HepG2 (cell line): ENCODE results near the gene SNX10. TPM values are rescaled to one million over a fixed set of nuclear protein-coding genes. Genes with fewer than 3 reads are reported as not detected.

Experiments used
- ELF3 ChIP-seq: IDR thresholded peaks from 2 replicates; pipeline ENCODE4 v1.6.1; 2016; ENCODE audit warnings: missing genetic modification reagents, missing compliant biosample characterization
- NCOR1 ChIP-seq: fragments of 200-600 bp; sonication (generic); IDR thresholded peaks from 2 replicates; pipeline ENCODE4 v1.7.0; 2017; ENCODE audit warnings: antibody characterized with exemption, low read length, borderline replicate concordance
- PAX8 ChIP-seq: sonication (generic); formaldehyde crosslinking; IDR thresholded peaks from 2 replicates; pipeline ENCODE4 v1.8.0; 2022; ENCODE audit warnings: mild to moderate bottlenecking, missing genetic modification reagents, borderline replicate concordance
- POLR2A ChIP-seq, 2 experiments: IDR thresholded peaks; 2 replicates each; pipeline ENCODE4 v1.6.1; 2011; ENCODE audit warnings: low read depth in 2 of 2, low read length in 2 of 2, mild to moderate bottlenecking in 1 of 2, moderate library complexity in 1 of 2; ENCODE audit not compliant: insufficient read depth in 1 of 2
- POLR2AphosphoS5 ChIP-seq: IDR thresholded peaks from 2 replicates; pipeline ENCODE4 v1.6.1; 2012; ENCODE audit warnings: low read depth, low read length
- REXO4 ChIP-seq: sonication (generic); formaldehyde crosslinking; IDR thresholded peaks from 2 replicates; pipeline ENCODE4 v1.8.0; 2022; ENCODE audit warnings: missing genetic modification reagents, mild to moderate bottlenecking, borderline replicate concordance
- SALL1 ChIP-seq: sonication (generic); formaldehyde crosslinking; IDR thresholded peaks from 2 replicates; pipeline ENCODE4 v1.8.0; 2022; ENCODE audit warnings: mild to moderate bottlenecking, missing genetic modification reagents
- SOX13 ChIP-seq, 3 experiments: fragments of 450-650 bp in 1 of 3; sonication (generic) in 1 of 3; formaldehyde crosslinking in 1 of 3; IDR thresholded peaks in 2 of 3; conservative IDR thresholded peaks in 1 of 3; 2 replicates each; pipeline versions ENCODE4 v1.5.0 to v1.6.1; 2016 to 2020; ENCODE audit warnings: antibody characterized with exemption in 1 of 3, mild to moderate bottlenecking in 1 of 3, missing compliant biosample characterization in 1 of 3, missing genetic modification reagents in 1 of 3, moderate library complexity in 1 of 3
- SP140L ChIP-seq: sonication (generic); formaldehyde crosslinking; IDR thresholded peaks from 2 replicates; pipeline ENCODE4 v1.4.0; 2020; ENCODE audit warnings: missing genetic modification reagents, borderline replicate concordance
- YEATS4 ChIP-seq: sonication (generic); formaldehyde crosslinking; IDR thresholded peaks from 2 replicates; pipeline ENCODE4 v1.4.0; 2020; ENCODE audit warnings: missing genetic modification reagents, borderline replicate concordance
- ZFP36L1 ChIP-seq: sonication (generic); formaldehyde crosslinking; IDR thresholded peaks from 2 replicates; pipeline ENCODE4 v1.8.0; 2022; ENCODE audit warnings: mild to moderate bottlenecking, missing genetic modification reagents, moderate library complexity
- ZMYM4 ChIP-seq: sonication (generic); formaldehyde crosslinking; IDR thresholded peaks from 2 replicates; pipeline ENCODE4 v1.8.1; 2023; ENCODE audit warnings: mild to moderate bottlenecking, missing genetic modification reagents
- ZNF3 ChIP-seq: IDR thresholded peaks from 2 replicates; pipeline ENCODE4 v1.7.0; 2017; ENCODE audit warnings: inconsistent platforms
- ZNF331 ChIP-seq: sonication (generic); formaldehyde crosslinking; IDR thresholded peaks from 2 replicates; pipeline ENCODE4 v1.4.0; 2020; ENCODE audit warnings: missing genetic modification reagents
- ZNF562 ChIP-seq: sonication (generic); formaldehyde crosslinking; IDR thresholded peaks from 2 replicates; pipeline ENCODE4 v1.8.0; 2022; ENCODE audit warnings: missing genetic modification reagents, borderline replicate concordance
- ZNF737 ChIP-seq: sonication (generic); formaldehyde crosslinking; IDR thresholded peaks from 2 replicates; pipeline ENCODE4 v1.5.0; 2020; ENCODE audit warnings: missing genetic modification reagents, mild to moderate bottlenecking, borderline replicate concordance
- ZNF781 ChIP-seq: sonication (generic); formaldehyde crosslinking; IDR thresholded peaks from 2 replicates; pipeline ENCODE4 v1.5.1; 2020; ENCODE audit warnings: borderline replicate concordance, mild to moderate bottlenecking, missing genetic modification reagents; ENCODE audit errors: not compliant biosample characterization
- ZNF879 ChIP-seq: sonication (generic); formaldehyde crosslinking; IDR thresholded peaks from 2 replicates; pipeline ENCODE4 v1.8.1; 2023; ENCODE audit warnings: missing genetic modification reagents
- polyA plus RNA-seq, 8 experiments: library from polyadenylated mRNA; depleted of rRNA in 3 of 8; stranded (reverse) in 7 of 8; unstranded in 1 of 8; fragments of >200 nt; fragmentation: Illumina TruSeq in 4 of 8; extraction: Trizol in 4 of 8; gene quantifications; 2 replicates each; pipeline versions ENCODE4 v1.2.1 to v1.2.3, GENCODE V29; 2011 to 2016; ENCODE audit warnings: low read depth in 4 of 8, missing spikeins in 1 of 8, mixed read lengths in 1 of 8; ENCODE audit not compliant: insufficient read depth in 1 of 8
- total RNA-seq, 5 experiments: library from RNA; depleted of rRNA; stranded (reverse); fragments of >200 nt; fragmentation: Illumina TruSeq; extraction: Trizol; gene quantifications; 2 replicates each; pipeline ENCODE4 v1.2.3, GENCODE V29; 2016; ENCODE audit warnings: low read depth in 1 of 5
- TF ChIP-seq, protein P1 (sequence below): sonication (generic); formaldehyde crosslinking; IDR thresholded peaks from 2 replicates; pipeline ENCODE4 v1.4.0; 2020; ENCODE audit warnings: mild to moderate bottlenecking, missing genetic modification reagents
- TF ChIP-seq, protein P2 (sequence below): sonication (generic); formaldehyde crosslinking; IDR thresholded peaks from 2 replicates; pipeline ENCODE4 v1.8.0; 2022; ENCODE audit warnings: missing genetic modification reagents, mild to moderate bottlenecking, moderate library complexity, borderline replicate concordance
- TF ChIP-seq, protein P3 (sequence below): sonication (generic); formaldehyde crosslinking; IDR thresholded peaks from 2 replicates; pipeline ENCODE4 v1.9.0; 2022; ENCODE audit warnings: missing genetic modification reagents, mild to moderate bottlenecking, borderline replicate concordance
- TF ChIP-seq, protein P4 (sequence below): IDR thresholded peaks from 2 replicates; pipeline ENCODE4 v1.6.1; 2018; ENCODE audit warnings: missing genetic modification reagents

The SNX10 gene
- total and polyA plus RNA-seq, 2 of the 13 experiments (the other 11 are each of a cell fraction or from before 2014, with no cell fraction given): 26.0 to 27.6 TPM

DNA sequence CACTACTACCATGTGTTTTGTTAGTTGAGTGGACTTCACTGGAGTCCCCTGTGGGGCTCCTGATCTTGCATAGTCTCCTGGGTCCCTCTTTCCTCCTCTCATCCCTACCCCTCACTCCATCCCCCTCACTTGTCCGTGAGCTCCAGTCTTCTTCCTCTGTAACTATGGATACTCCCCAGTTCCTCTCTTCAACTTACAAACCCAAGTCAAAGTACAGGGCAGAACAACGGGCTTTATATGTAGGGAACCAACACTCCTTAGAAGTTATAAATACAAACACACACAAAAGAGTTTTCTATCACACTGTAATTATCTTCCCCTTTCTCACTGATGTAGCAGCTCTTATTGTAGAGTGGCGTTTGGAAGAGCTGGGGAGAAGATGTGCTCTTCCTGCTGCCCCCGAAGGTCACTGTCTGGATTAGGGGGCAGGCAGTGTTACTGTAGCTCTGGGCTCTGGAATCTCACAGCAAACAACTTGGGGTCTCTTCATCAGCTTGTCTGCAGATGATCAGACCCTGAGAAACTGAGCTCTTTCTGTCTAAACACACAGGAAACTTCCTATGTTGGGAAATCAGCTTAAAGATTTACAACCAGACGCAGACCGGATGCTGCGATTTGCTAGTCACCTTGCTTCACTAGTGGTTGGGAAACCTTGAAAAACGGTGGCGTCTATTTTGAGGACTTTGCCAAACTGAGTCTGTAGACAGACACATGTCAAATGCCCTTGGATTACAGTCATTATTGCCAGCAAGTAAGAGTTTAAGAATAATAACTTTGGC is 13.6 kb downstream of the SNX10 start (continued):
- TF ChIP-seq, protein P1, sequence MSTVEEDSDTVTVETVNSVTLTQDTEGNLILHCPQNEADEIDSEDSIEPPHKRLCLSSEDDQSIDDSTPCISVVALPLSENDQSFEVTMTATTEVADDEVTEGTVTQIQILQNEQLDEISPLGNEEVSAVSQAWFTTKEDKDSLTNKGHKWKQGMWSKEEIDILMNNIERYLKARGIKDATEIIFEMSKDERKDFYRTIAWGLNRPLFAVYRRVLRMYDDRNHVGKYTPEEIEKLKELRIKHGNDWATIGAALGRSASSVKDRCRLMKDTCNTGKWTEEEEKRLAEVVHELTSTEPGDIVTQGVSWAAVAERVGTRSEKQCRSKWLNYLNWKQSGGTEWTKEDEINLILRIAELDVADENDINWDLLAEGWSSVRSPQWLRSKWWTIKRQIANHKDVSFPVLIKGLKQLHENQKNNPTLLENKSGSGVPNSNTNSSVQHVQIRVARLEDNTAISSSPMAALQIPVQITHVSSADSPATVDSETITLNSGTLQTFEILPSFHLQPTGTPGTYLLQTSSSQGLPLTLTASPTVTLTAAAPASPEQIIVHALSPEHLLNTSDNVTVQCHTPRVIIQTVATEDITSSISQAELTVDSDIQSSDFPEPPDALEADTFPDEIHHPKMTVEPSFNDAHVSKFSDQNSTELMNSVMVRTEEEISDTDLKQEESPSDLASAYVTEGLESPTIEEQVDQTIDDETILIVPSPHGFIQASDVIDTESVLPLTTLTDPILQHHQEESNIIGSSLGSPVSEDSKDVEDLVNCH (CRISPR knock-in tag): no peak
- TF ChIP-seq SALL1: peak; percentile 69
- no peak for TF ChIP-seq ZNF879 (CRISPR knock-in tag)
- no peak for TF ChIP-seq REXO4 (CRISPR knock-in tag)
- peak; percentile 63 for TF ChIP-seq ZMYM4 (CRISPR knock-in tag)
- TF ChIP-seq ZFP36L1 (CRISPR knock-in tag): no peak
- no peak for TF ChIP-seq ZNF781
- peak; percentile 70 for TF ChIP-seq YEATS4 (CRISPR knock-in tag)
- peak; percentile 53; the same call in 1 of the 2 replicates for TF ChIP-seq ZNF331
- TF ChIP-seq ZNF737 (CRISPR knock-in tag): no peak
- TF ChIP-seq SOX13 (IDR thresholded peaks at IDR 0.05): 0 out of 2 replicates have a peak, but pooled peaks have one; percentile 41
- peak in 1 of 2 experiments; percentile 64; a peak in 1 of 4 replicates for TF ChIP-seq SOX13 (CRISPR knock-in tag; conservative IDR thresholded peaks at IDR 0.05 in 1 of 2, IDR thresholded peaks at IDR 0.05 in 1 of 2)
- TF ChIP-seq ZNF3 (CRISPR knock-in tag): peak; percentile 68; the same call in 1 of the 2 replicates
- TF ChIP-seq NCOR1: peak; percentile 24; the same call in 1 of the 2 replicates
- peak in 1 of 2 experiments; percentile 35; a peak in 1 of 4 replicates for TF ChIP-seq POLR2A (IDR thresholded peaks at IDR 0.05; ENCODE audit: insufficient read depth in 1 of 2, low read depth in 2 of 2, low read length in 2 of 2)
- no peak for TF ChIP-seq ZNF562
- TF ChIP-seq, protein P2, sequence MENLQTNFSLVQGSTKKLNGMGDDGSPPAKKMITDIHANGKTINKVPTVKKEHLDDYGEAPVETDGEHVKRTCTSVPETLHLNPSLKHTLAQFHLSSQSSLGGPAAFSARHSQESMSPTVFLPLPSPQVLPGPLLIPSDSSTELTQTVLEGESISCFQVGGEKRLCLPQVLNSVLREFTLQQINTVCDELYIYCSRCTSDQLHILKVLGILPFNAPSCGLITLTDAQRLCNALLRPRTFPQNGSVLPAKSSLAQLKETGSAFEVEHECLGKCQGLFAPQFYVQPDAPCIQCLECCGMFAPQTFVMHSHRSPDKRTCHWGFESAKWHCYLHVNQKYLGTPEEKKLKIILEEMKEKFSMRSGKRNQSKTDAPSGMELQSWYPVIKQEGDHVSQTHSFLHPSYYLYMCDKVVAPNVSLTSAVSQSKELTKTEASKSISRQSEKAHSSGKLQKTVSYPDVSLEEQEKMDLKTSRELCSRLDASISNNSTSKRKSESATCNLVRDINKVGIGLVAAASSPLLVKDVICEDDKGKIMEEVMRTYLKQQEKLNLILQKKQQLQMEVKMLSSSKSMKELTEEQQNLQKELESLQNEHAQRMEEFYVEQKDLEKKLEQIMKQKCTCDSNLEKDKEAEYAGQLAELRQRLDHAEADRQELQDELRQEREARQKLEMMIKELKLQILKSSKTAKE: no peak
- peak; percentile 81 for TF ChIP-seq ELF3
- TF ChIP-seq SP140L: no peak
- TF ChIP-seq POLR2AphosphoS5: 0 out of 2 replicates have a peak, but pooled peaks have one; percentile 27
- TF ChIP-seq PAX8 (CRISPR knock-in tag): no peak
- TF ChIP-seq, protein P3, sequence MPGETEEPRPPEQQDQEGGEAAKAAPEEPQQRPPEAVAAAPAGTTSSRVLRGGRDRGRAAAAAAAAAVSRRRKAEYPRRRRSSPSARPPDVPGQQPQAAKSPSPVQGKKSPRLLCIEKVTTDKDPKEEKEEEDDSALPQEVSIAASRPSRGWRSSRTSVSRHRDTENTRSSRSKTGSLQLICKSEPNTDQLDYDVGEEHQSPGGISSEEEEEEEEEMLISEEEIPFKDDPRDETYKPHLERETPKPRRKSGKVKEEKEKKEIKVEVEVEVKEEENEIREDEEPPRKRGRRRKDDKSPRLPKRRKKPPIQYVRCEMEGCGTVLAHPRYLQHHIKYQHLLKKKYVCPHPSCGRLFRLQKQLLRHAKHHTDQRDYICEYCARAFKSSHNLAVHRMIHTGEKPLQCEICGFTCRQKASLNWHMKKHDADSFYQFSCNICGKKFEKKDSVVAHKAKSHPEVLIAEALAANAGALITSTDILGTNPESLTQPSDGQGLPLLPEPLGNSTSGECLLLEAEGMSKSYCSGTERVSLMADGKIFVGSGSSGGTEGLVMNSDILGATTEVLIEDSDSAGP: no peak
- TF ChIP-seq, protein P4, sequence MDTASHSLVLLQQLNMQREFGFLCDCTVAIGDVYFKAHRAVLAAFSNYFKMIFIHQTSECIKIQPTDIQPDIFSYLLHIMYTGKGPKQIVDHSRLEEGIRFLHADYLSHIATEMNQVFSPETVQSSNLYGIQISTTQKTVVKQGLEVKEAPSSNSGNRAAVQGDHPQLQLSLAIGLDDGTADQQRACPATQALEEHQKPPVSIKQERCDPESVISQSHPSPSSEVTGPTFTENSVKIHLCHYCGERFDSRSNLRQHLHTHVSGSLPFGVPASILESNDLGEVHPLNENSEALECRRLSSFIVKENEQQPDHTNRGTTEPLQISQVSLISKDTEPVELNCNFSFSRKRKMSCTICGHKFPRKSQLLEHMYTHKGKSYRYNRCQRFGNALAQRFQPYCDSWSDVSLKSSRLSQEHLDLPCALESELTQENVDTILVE (CRISPR knock-in tag): 0 out of 2 replicates have a peak, but pooled peaks have one; percentile 34
